AG08396 (cell line): Measurements from ENCODE around the gene LRMDA.

Experiments used
- DNase-seq: peaks from one replicate; pipeline ENCODE4 v3.0.0; 2012; ENCODE audit warnings: low spot score, mixed read lengths

LRMDA gene

DNA sequence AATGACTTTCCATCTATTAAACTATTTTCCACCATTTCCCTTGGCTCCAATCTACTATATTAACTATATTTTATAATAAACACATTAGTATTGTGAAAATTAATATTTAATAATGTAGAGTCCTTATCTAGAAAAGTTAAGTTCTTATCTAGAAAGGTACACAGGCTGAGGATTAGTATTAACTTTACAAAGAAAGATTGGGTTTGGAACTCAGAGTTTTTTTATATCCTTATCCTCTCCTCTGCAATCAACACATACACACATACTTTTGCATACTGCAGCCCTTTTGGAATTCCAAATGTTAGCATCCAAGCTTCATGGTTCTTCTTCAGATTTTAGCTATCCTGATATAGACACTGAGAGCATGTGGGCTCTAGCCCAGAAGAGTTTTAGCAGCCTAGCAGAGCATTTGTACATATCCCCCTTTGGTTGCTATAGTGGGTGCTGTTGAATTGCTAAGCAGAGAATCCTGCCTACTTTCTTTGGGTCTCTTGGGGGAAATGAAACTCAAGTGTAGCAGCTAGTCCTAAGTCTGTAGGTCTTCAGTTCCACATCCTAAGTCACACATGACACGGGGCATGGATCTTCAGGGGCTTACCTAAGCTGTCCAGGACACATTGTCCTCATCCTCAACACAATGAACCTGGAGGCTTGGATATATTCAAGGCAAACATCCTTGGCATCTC, 874.6 kb downstream of the LRMDA start:
- no peak for DNase-seq

DNA sequence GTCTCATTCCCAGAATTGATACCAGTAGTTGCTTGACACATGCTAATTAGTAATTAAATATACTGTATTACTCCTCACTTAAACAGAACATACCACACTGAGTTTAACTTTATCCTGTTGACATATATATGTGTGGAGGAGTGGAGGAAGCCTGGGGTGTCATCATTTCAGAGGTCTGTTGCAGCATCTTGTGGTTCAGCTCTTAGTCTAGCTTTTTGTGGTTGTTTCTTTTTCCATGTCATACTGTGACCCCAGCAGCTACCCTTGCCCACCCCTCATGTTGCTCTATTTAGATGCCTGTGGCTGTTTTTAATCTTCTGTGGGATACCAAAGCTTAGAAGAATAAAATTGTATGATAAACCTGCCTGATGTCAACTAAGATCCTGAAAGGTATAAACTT, 875.4 kb downstream of the LRMDA start:
- peak; percentile 32 for DNase-seq

DNA sequence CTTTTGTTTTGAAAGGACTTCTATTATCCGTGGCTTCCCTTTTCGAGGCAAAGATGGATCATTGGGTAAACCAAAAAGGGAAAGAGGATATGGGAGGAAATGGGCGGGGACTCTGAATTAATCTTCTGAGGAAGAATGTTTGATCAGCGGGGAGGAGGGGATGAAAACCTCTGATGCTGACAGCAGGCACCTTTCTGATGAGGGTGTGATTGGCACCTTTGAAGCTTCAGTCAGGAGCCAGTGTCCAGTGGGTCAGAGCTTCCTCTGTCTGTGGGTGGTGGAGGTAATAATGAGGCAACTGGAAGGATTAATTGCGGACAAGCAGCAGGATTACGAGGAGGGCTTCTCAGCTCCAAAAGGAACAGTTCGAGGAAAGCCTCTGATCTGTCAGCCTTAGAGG, 877.6 kb downstream of the LRMDA start:
- DNase-seq, result no peak

DNA sequence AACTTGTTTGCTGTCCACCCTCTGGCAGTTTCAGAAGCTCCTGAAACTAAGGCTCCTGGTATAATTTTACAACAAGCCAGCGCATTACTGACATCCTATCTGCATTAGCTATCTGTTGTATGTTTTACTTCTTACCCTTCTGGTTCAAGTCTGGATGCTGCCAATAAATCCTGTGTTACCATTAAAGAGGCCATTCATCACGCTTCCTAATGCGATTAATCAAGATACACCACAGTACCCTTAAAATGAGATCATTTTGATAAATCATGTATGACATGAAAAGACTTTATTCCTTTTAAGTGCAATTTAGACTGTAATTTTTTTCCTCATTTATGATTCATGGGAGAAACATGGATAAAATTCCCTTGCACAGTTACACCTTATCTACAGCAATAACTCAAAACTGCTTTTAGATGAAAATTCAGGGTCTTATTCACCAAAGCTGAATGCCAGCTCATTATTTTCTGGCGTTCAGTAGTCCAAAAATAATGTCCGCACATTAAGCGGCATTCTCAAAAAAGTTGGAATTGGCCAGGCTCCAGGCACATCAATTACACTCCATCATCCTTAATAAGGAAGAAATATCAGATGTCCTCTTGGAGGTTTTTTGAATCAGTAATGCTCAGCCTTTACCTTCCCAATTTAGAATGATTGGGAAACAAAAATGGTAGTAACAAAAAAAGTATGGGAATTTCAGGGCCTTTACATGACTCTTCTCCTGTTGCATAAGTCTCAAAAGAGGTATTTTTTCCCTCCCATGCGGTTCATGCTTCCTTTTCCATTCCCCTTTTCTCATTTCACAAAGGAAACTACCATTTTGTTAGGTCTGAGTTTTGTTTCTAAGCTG, 878.5 kb downstream of the LRMDA start:
- DNase-seq, result no peak

DNA sequence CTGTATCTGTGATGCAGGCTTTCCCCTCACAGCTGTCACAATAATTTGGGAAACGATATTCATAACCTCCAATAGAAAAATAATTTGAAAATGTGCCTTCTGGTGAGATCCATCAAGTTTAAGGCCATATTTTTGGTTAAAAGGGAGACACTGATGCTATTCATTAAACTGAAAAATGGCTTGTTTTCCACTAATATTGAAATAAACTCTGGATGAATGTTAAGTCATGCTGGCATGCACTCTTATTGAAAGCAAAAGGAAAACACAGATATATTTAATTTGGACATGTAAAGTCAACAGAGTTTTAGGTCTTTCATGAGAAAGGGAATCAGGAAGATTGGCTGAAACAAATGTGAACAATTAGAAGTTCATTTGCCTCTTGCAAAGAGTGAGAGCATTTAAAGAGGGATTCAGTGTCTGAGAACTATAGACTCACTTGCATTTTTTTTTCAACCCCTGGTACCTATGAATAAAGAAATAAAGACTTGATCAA, 879.2 kb downstream of the LRMDA start:
- DNase-seq, result no peak

DNA sequence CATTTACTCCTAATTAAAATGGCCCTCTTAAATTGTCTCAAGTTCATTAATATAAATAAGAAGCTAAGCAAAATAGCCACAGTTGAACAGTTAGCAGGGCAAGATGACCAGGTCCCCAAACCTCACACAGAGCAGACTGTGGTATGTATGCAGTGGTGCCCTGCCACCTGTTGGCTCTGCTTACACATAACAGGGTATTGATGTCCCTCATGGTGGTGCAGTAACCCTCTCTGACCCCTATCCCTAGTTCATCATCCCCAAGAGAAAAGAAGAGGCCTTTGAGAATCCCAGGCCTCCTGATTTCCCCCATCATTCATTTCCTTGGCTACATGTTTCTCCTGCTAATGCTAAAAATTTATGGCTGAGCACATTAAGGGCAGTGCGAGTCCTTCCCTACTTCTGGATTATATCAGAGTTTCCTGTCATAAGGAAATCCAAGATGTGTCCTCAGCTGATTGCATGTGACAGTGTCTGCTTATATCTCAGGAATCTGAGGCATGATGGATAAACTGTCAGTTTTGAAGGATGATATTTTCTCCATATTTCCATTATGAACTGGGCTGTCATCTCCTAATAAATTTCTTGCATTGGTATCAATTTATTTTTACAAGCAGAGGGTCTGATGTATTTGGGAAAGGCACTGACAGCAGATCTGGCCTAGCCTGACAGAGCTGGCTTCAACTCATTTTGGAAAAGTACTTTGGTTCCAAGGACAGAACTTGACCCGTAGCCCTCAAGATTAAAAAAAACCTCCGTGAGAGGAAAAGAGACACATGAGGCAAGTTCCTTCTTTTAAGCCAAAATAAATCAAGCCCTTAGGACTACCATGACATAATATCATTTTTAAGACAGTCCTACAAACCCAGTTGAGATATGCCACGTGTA, 880.6 kb downstream of the LRMDA start:
- DNase-seq, result peak; percentile 39

DNA sequence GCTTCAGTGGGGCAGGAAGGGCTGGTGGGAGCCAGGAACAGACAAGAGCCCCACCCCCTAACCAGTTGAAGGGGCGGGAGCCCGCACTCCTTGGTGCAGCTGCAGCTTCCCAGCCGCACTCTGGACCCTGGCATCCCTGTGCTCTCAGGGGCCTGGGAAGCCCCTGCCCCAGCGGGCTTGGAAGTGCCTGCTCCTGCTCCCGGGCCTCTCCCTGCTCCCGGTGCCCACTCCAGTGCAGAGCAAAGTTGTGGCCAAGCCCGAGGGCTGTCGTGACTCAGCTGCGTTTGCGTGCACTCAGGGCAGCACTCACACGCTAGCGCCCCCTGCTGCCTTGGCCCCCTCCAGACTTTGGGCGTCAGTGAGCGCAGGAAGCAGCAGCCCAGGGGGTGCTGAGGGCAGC, 883.8 kb downstream of the LRMDA start:
- no peak for DNase-seq

DNA sequence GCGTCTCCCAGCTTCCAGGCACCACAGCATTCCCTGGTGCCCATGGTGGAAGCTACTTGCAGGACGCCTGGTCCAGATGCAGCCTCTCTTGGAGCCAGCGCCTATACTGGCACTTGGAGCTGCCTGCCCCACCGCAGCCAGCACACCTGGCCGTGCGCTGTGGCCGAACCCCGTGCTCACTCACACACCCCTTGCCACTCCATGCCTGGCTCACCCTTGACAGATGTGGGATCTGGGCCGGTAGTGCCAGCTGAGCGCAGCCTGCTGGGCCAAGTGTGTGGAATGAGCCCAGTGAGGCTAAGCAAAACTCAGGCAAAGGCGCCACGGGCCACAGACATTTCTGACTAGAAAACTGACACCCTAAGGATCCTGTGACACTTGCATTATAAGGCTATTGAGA, 884.8 kb downstream of the LRMDA start:
- no peak for DNase-seq

DNA sequence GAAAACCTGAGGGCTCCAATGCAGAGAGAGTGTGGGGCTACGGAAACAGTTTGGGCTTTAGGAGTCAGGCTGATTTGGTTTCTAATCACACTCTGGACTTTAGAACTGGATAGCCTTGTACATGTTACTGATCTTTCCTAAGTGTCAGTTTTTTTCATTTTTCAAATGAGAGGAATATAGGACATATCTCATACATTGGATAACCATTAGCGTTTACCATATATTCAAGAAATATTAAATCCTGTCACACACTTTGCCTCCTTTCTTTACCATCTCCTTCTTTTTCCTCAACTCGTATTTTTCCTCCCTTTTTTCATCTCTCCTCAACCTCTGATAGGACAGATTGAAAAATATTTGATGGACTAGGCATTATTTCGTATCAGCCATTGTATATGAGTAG, 885.7 kb downstream of the LRMDA start:
- DNase-seq, result no peak

DNA sequence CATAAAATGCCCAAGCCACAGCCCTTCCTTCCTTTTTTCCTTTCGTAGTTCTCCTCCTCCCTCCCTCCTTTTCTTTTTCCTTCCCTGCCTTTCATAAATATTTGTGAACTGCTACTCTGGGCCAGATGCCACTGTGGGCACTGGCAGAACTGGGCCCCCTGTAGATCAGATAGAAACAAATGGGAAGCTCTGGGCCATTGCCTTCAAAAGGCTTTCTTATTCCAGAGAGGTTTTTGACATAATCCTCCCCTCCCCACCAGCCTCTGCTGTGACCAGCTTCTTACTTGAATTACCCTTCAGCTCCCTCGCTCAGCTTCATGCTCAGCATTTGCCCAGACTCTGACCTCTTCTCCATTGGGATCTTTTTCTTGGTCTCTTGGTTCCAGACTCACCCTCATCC, 886.8 kb downstream of the LRMDA start:
- DNase-seq, result no peak

DNA sequence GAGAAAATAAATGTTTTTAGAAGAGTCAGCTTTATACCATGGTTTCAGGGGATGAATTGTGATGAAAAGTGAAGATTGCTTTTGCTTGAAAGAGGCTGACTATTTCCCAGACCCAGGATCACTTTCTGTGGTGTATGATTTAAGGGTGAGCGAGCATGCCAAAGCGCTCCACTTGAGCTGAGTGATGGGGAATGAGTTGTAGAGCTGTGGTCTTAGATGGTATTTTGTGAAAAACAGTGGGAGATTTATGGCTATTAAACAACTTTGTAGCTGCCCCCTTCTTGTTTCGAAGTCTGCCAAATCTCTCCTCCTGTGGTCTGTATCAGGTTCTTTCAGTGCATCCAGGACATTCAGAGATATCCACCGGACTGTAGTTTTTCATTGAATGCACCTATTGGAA, 888.2 kb downstream of the LRMDA start:
- no peak for DNase-seq

DNA sequence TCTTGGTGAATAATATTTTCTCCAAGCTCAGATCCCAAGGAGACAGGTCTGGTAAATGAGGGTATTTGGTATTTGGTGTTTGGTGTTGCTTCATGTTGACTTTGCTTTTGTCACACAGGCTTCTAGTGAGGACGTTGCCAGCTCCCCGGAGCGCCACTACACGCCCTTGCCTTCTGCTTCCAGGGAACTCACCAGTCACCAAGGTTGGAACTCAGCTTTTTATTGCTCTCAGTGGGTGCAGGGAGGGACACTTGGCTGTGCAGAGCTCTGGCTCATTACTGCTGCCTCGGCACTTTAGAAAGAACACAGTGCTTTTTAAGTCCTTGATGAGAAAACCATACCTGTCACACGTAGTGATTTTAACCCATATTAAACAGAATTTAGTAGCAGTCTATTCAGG, 892.9 kb downstream of the LRMDA start:
- no peak for DNase-seq

DNA sequence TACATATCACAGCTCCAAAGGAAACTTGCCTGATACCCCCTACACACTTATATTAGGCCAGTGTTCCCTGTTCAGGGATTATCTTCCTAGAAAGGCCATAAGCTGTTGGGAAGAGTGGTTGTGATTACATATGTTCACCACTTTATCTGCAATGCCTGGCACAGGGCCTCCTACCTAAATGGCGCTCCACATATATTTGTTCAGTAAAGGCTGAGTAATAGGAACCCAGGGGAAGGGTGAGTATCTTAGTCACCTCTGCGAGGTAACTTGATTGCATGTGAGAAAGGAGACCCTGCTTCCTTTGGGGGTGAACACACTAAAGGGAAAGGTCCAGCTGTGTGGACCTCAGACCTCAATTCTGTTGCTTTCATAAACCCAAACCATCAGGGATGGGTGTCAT, 896.0 kb downstream of the LRMDA start:
- no peak for DNase-seq

DNA sequence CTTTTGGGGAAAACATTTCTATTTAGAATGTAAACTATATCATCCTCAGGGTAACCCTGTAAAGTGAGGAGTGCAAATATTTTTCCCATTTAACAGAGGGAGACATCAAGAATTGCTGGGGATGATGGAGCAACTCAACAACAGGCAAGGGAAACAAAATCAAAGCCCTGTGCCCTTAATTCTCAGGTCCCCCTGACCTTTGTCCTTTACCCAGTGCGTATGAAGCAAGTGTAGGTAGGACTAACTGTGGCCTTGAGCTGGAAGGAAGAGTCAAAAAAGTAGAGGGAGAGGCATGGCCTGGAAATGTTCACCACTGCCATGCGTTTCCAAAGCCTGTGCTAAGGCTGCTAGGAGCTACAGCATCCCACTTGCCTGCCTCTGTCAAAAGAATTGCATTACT, 896.9 kb downstream of the LRMDA start:
- DNase-seq, result no peak

DNA sequence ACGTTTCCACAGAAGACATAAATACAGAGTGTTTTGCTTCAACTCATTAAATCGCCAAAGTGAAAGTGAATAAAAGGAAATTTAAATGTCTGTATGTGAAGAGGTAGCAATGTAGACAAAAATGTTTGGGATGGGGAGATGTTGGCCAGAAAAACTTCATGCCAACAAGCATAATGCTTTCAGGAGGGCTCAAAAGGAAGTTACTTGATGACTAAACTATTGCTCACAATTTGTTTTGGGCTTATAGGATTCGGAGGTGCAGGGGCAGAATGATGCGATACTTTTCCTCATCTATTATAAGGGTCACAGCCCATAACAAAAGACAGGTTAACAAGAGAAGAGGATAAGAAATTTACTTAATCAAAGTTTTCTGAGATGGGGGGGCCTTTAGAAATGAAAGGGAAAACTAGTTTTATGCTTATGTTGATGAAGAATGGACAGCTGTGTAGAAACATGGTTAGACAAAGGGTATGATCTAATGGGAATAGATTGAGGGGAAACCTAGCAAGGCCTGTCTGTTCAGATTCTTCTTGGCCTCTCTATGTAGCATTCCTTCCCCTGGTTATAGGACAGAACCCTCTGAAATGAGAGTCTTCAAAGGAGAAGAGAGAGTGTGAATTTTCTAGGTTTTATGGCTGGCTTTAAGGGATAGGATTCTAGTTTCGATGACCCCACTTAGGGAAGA, 898.6 kb downstream of the LRMDA start:
- peak; percentile 30 for DNase-seq

DNA sequence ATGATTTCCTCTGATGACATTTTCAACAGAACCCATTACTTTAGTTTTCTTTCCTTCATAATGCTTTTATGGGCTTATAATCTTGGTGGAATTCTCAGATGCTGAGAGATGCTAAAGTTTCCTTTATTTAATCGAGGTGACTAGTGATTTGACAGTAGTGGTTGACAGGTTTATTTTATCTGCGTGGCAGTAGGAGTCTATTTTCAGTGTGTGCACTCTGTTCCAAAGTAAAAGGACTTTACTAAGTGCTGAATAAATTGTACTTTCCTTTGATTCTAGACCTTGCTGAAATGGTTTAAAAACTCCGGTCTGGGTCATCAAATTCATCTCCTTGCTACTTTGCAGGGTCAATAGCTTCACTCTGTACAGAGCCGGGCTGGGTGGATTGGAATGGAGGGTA, 900.3 kb downstream of the LRMDA start:
- no peak for DNase-seq

DNA sequence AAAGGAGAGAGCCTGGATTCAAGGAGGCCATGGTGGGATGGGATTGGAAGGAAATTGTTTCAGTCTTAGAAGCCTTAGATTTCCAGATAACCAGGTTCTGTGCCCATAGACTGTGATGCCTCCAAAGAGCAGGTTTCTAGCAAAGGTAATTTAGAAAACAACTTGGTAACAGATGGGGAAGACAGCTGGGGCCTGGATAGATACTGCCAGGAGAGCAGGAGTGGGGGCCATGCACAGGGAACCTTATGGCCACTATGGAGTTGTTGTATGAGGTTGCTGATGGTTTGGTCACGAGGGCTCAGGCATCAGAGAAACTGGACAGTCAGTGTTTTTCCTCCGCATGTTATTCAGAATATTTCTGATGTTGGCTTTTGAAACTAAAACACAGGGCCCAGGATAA, 901.9 kb downstream of the LRMDA start:
- no peak for DNase-seq

DNA sequence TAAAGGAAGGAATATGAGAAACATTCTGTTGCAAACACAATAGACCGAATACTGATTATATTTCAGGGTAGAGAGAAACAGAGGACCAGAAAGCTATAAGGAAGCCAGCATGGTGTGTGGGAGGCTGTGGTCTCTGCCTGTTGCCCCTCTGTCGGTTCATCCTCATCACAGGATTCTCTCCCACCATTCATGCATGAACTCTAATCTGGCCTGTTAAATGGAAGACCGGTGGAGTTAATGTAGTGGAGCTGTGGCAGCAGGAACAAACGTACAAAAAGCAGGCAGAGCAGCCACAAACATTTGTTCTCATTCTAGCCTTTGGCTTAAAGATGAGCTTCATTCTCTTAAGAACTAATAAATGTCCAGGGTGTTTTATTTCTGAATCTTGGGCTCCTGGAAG, 902.4 kb downstream of the LRMDA start:
- DNase-seq, result no peak

DNA sequence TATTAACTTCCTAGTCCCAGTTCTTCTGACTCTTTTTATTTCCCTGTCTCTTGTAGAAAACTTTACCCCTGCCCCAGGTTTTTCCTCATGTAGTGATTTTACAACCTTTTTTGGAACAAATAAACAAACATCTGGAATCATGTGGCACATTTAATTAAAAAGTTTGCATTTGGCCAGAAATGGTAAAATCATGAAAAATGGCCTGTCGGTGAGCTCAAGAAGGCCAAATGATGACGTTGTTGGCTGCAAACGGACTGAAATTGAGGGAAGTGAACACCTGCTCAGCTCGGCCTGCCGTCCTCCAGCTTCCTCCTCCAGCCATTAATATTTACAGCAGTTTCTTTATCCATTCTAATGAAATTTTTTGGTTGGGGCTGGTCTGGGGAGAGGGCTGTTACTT, 902.8 kb downstream of the LRMDA start:
- DNase-seq, result no peak

DNA sequence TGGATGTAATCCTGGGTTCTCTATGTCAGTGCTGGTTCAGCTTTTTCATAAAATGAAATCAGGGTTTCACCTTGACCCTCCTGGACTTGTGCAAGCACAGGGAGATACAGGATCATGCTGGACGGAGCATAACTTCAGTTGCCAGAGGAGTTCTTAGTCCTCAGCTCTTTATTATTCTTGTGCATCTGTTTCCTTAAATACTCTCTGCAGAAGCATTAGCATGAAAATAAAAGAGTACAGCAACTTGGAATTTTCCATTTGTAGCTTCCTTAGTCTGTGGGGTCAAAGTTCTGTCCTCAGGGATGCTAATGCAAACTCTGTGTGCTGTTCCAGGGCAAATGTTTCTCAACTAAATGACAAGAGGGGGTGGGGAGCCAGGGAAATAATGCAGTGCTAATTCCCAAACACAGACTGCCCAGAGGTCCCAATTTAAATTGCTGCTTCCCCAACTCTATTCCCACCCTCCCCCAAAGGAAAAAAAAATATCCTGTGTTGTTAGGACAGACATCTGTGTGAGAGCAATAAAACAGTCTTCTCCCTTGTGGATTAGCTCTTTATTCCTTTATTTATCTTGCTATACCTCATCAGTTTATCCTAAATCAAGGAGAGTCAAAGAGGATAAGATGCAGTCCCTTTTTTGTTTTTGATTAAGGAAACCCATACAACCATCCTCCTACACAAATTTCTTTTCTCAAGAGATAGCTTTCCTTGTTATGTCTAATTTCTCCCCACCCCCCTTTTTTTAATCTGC, 905.0 kb downstream of the LRMDA start:
- DNase-seq, result no peak

DNA sequence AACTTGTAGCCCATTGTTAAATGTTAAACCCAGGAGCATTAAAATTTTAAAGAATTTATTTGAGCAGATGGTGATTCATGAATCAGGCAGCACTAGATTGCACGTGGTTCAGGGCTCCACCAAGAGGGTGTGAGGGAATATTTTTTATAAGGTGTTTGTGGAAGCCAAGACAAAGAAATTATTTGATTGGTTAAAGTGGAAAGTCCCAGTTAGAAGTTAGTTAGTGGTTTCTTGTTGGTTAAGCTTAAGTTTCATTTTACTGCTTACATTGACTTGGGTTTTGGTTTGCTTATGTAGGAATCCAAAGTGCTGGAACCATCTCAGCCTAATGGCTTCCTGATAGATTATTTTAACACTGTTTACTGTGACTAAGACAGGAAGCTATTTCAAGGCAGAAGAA, 906.2 kb downstream of the LRMDA start:
- DNase-seq, result peak; percentile 27
